ENCODE data around the gene TANGO2. TPM values are rescaled to one million over a fixed set of nuclear protein-coding genes. Genes with fewer than 3 reads are reported as not detected.

TANGO2 gene
- total and polyA plus RNA-seq, 9 of the 15 experiments (the other 6 are each of a cell fraction or from before 2014, with no cell fraction given) = 15.5 to 94.9 (median 70.1) TPM

GRCh38 chr22:19994851-19995610 is 25.9 kb upstream of the TANGO2 start (continued):
- TF ChIP-seq RAD21 (CRISPR knock-in tag; conservative IDR thresholded peaks at IDR 0.05 in 1 of 2, IDR thresholded peaks at IDR 0.05 in 1 of 2) (no peak), PHB2 (IDR thresholded peaks at IDR 0.05; ENCODE audit: low read depth) (peak; percentile 32; the same call in 1 of the 2 replicates), ZNF561 (CRISPR knock-in tag; conservative IDR thresholded peaks at IDR 0.05) (no peak), FOXJ3 (CRISPR knock-in tag; IDR thresholded peaks at IDR 0.05) (no peak), RBFOX2 (IDR thresholded peaks at IDR 0.05; ENCODE audit: low read depth, low read length) (no peak), GABPB1 (CRISPR knock-in tag; IDR thresholded peaks at IDR 0.05) (no peak), KLF13 (tag; IDR thresholded peaks at IDR 0.05; ENCODE audit: borderline replicate concordance, low read depth) (no peak), THRB (CRISPR knock-in tag; conservative IDR thresholded peaks at IDR 0.05) (peak; percentile 94), SREBF2 (CRISPR knock-in tag; IDR thresholded peaks at IDR 0.05) (no peak), ZNF318 (IDR thresholded peaks at IDR 0.05; ENCODE audit: borderline replicate concordance in 1 of 2, low read depth in 1 of 2) (no peak), MNT (conservative IDR thresholded peaks at IDR 0.05) (no peak)
- TF ChIP-seq, protein P1, sequence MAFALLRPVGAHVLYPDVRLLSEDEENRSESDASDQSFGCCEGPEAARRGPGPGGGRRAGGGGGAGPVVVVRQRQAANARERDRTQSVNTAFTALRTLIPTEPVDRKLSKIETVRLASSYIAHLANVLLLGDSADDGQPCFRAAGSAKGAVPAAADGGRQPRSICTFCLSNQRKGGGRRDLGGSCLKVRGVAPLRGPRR (CRISPR knock-in tag; IDR thresholded peaks at IDR 0.05) = no peak
- TF ChIP-seq, protein P2, sequence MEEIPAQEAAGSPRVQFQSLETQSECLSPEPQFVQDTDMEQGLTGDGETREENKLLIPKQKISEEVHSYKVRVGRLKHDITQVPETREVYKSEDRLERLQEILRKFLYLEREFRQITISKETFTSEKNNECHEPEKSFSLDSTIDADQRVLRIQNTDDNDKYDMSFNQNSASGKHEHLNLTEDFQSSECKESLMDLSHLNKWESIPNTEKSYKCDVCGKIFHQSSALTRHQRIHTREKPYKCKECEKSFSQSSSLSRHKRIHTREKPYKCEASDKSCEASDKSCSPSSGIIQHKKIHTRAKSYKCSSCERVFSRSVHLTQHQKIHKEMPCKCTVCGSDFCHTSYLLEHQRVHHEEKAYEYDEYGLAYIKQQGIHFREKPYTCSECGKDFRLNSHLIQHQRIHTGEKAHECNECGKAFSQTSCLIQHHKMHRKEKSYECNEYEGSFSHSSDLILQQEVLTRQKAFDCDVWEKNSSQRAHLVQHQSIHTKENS (CRISPR knock-in tag; IDR thresholded peaks at IDR 0.05) = no peak

Measured in K562 (cell line).